Activated T-helper 17 cell treated with anti-CD3 and anti-CD28 coated beads, Interleukin-2, amount 50 U/mL, for 72 hours (primary cell): ENCODE results near the gene PLAAT2. TPM values are rescaled to one million over a fixed set of nuclear protein-coding genes. Genes with fewer than 3 reads are reported as not detected.
A peak's percentile ranks its signal among the peaks of the same experiment; 100 is the strongest.
"Not testable (repeated sequence)": the region's sequence is repeated elsewhere in the genome, so short reads cannot be mapped to it uniquely, and the experiment has no call there.

ENCODE experiments used
- ATAC-seq: fragments of 150-1000 bp; cut with Tn5 transposase; replicated peaks from 2 replicates; pipeline ENCODE4 v1.10.0; 2021; ENCODE audit warnings: mild to moderate bottlenecking, moderate library complexity
- H3K27ac Mint-ChIP-seq: one replicate; pipeline ENCODE4 v1.8.0; 2022; ENCODE audit warnings: mixed read lengths
- H3K27me3 Mint-ChIP-seq: one replicate; pipeline ENCODE4 v1.8.0; 2022; ENCODE audit warnings: mixed read lengths
- H3K36me3 Mint-ChIP-seq: one replicate; pipeline ENCODE4 v1.8.0; 2022; ENCODE audit warnings: low read depth, mild to moderate bottlenecking, mixed read lengths
- H3K4me1 Mint-ChIP-seq: one replicate; pipeline ENCODE4 v1.8.0; 2022; ENCODE audit warnings: mixed read lengths
- H3K4me3 Mint-ChIP-seq: one replicate; pipeline ENCODE4 v1.8.0; 2022; ENCODE audit warnings: mild to moderate bottlenecking, mixed read lengths
- H3K9me3 Mint-ChIP-seq: one replicate; pipeline ENCODE4 v1.8.0; 2022; ENCODE audit warnings: mixed read lengths
- total RNA-seq, 2 donors: library from RNA; stranded (reverse); gene quantifications; one replicate each; pipeline ENCODE4 v1.2.3, GENCODE V29; 2022

PLAAT2 gene
- total RNA-seq, 2 donors from 2014 or later, result not detected

DNA sequence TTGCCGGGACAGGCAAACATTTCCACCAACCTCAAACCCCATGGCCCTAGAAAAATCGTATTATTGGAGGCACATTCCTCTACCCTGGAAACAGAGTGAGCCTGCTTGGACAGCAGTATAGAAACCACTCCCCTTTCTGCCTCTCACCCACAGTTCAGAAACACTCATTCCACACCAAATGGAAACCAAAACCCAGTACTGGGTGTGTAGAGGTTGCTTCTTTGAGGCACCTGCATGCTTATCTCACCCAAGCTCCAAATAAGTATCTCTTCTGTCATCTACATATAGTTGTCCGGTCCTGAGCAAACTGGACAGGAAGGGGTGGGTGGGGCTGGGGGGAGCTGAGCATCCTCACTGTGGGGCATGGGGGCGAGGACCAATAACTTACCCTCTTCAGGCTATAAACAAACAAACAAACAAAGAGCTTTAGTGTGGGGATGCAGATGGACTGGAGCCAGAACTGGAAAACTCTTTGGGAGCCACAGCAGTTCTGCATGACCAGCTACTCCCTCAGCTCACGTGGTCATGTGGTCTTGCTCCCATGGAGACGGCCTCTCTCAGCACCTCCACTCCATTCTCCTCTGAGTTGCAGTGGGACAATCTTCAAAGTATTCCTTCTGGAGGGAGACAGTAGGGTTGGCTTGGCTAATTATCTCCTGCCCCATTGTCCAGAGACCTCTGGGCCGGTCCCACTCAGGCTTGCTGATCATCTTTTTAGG, 1.0 kb upstream of the PLAAT2 start:
- Mint-ChIP-seq H3K9me3 (no peaks in the 10 kb centered on the region), H3K27me3 (no peaks in the 10 kb centered on the region), H3K27ac (peak overlapping the region; percentile 49), H3K4me1 (peaks cover 20% of the 10 kb centered on the region), H3K4me3 (peak overlapping the region; percentile 6), H3K36me3 (no peaks in the 10 kb centered on the region)
- peak; percentile 63 for ATAC-seq

DNA sequence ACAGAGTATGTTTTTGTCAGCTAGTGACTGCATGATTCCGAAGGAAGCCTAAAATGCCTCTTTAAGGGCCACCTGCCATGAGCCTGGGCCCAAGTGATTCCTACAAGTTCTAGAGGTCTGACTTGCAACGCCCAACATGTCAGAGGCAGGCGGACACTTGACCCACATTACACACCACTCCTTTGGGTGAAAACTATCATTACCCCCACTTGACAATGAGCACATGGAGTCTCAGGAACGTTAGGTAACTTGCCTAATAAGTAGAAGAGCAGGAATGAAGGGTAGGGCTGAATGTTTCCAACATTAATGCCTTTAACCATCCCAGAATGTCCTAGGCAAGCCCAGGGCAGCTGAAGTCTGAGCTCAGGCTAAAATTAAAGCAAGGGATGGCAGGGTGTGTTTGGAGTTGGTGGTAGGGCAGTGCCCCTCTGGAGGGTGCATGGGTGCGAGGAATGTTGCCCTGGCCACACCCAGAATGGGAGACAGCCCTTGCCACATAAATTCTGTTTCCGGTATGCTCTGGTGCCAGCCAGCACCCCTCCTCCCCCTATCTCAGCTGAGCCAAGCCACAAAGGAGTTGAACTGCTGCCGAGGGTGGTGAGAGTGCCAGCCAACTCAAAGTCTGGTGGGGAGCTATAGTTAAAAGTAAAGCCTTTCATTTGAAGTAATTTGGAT, 2.5 kb downstream of the PLAAT2 start:
- Mint-ChIP-seq H3K4me3 (no peak overlapping the region), H3K27ac (peak overlapping the region; percentile 58), H3K4me1 (peaks cover 14% of the 10 kb centered on the region), H3K9me3 (no peaks in the 10 kb centered on the region), H3K27me3 (no peaks in the 10 kb centered on the region), H3K36me3 (no peaks in the 10 kb centered on the region)
- no peak for ATAC-seq

DNA sequence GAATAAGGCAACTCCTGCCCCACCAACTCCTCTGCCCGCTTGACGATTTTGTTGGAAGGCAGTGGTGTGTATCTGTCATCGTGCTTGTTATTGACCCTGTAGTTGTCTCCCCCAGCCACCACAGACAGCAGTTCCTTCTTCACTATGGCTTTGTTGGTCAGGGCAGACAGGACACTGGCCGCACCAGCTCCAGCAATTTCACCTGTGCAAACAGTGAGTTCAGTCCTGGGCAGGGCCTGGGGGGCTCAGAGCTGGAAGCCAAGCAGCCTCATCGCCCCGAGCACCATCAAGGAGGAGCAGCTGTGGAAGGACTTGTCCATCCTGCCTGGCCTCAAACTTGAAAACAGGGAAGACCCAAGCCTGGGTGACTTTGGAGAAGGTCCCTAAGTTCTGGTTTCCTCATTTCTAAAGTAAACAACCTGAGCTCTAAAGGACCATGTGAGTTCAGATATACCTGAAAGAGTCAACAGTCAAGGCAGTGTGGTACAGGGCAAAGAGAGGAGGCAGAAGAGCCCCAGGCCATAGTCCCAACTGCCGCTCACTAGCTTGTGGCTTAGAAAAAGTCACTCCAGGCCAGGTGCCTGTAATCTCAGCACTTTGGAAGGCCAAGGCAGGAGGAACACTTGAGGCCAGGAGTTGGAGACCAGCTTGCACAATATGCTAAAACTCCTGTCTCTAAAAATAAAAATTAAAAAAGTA, 4.6 kb downstream of the PLAAT2 start:
- H3K27ac Mint-ChIP-seq, result no peak overlapping the region
- no peaks in the 10 kb centered on the region for H3K9me3 Mint-ChIP-seq

DNA sequence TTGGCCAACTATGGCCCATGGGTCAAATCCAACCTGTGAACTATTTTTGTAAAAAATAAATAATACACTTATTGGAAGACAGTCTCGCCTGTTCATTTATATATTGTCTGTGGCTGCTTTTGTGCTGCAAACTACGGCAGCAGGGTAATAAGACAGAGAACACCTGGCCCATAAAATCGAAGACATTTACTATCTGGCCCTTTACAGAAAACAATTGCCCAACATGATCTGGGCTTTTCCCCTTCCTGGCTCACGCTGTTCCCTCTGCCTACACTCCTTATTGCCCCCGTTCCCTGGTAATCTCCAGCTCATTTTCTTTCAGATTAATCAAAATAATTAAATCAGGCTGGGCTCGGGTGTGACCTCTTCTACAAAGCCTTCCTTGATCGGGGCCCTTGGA, 5.6 kb downstream of the PLAAT2 start:
- H3K4me1 Mint-ChIP-seq, result peaks cover 13% of the 10 kb centered on the region
- no peak for ATAC-seq
- no peaks in the 10 kb centered on the region for H3K9me3 Mint-ChIP-seq
- no peak overlapping the region for H3K27ac Mint-ChIP-seq
- H3K4me3 Mint-ChIP-seq, result no peak overlapping the region
- no peaks in the 10 kb centered on the region for H3K36me3 Mint-ChIP-seq
- no peaks in the 10 kb centered on the region for H3K27me3 Mint-ChIP-seq

More for the DNA sequence above, 4.6 kb downstream of the PLAAT2 start:
- Mint-ChIP-seq H3K4me3 (no peak overlapping the region), H3K36me3 (no peaks in the 10 kb centered on the region), H3K4me1 (peaks cover 8% of the 10 kb centered on the region), H3K27me3 (no peaks in the 10 kb centered on the region)
- no peak for ATAC-seq

DNA sequence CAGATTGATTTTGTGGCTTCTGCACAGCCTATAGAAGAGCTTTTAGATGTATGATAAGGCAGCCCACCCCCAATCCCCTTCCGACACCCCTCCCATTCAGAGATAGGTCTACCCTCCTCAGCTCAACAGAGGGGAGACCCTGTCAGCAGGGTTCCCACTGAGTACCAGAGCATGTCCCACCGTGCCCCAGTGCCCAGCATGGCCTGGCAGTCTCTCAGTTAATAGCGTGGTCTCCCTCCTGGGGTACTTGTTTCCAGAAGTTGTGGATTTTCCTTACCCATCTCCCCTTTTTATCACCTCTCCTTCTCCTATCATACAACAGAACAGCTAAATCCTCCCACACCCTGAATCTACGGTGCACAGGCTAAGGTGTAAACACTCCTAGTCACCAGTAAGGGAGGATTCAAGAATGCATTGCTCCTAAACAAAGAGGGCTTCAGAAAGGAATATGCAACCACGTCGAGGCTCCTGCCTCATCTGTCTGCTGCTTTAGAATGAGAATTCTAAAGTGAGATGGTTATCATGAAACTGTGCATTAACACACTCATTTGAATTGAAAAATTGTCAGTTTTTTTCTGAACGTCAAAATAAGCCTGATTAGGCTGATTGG, 6.7 kb downstream of the PLAAT2 start:
- Mint-ChIP-seq H3K27ac (no peak overlapping the region), H3K9me3 (no peaks in the 10 kb centered on the region), H3K27me3 (no peaks in the 10 kb centered on the region), H3K36me3 (no peaks in the 10 kb centered on the region), H3K4me1 (peaks cover 14% of the 10 kb centered on the region), H3K4me3 (no peak overlapping the region)
- no peak for ATAC-seq

DNA sequence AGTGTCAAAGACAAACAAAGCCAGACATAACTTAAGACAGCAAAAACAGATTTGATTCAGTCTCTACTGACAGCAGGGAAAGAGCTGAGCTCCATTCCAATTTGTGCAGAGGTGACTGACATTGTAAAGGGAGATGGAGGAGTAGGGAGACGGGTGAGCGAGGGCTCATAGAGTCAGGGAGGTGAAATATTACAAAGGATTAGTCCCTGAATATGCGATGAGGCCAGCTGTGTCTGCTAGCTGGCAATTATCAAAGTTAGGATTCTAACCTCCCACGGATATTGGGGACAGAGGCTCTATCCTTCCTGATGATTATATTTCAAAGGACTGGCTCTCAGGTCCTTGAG, 8.3 kb downstream of the PLAAT2 start:
- peaks cover 14% of the 10 kb centered on the region for H3K4me1 Mint-ChIP-seq

DNA sequence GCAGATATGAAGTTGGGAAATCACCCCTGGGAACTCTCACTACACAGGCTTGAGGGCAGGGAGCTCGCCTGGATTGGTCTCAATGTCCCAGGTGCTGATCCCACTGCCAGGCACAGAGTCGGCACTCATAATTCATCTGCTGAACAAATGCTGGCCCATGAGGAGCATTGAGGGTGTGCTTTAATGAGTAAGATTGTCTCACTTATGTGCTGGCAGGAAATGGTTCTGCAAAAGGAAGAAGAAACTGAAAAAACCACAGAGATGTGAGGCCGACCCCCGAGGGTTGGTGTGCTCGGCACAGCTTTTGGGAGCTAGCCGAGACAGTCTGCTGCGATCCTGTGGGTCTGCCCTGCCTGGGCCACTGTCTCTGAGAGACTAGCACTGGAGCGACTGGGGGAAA, 9.4 kb downstream of the PLAAT2 start:
- H3K36me3 Mint-ChIP-seq, result no peaks in the 10 kb centered on the region
- no peaks in the 10 kb centered on the region for H3K9me3 Mint-ChIP-seq
- no peaks in the 10 kb centered on the region for H3K27me3 Mint-ChIP-seq
- ATAC-seq, result peak; percentile 96
- H3K27ac Mint-ChIP-seq, result peak overlapping the region; percentile 93
- peaks cover 14% of the 10 kb centered on the region for H3K4me1 Mint-ChIP-seq
- H3K4me3 Mint-ChIP-seq, result peak overlapping the region; percentile 84

More for the DNA sequence above, 8.3 kb downstream of the PLAAT2 start:
- ATAC-seq, result no peak
- H3K36me3 Mint-ChIP-seq, result no peaks in the 10 kb centered on the region
- H3K9me3 Mint-ChIP-seq, result no peaks in the 10 kb centered on the region
- H3K27me3 Mint-ChIP-seq, result no peaks in the 10 kb centered on the region
- peak overlapping the region; percentile 58 for H3K27ac Mint-ChIP-seq
- no peak overlapping the region for H3K4me3 Mint-ChIP-seq

DNA sequence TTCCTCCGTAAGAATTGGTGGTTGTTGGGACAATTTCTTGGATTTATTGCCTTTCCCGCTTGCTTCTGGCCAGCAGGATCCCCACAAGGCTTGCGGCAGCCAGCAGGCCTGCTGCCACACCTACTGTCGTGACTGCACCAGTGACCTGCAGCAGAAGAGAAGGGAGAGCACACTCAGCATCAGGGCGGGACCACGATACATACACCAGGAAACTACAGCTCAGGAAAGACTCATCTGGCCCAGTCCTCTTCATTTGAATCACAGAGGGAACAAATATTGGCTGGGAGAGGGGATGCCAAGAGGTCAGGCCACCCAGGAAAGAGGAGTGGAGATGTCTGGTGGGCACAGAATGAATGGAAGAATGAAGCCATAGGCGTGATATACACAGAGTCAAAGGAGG, 10.3 kb downstream of the PLAAT2 start:
- H3K36me3 Mint-ChIP-seq, result no peaks in the 10 kb centered on the region

DNA sequence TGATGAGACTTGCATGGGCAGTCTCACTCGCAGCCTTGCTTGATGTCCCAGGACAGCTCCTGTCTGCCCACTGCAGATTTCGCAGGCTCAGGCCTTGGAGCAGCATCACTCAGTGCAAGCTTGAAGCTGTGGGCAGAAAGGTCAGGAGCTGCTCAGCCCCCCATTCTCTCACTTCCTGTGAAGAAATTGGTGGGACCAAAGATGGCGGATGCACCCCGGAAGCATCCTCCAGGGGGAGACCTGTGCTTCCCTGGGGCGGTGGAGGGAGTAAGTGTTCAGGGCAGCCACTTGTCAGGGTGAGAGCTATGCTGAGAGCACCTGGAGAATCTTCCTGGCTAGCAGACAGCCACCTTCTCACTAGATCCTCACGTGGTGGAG, 11.3 kb downstream of the PLAAT2 start:
- H3K27ac Mint-ChIP-seq, result no peak overlapping the region
- no peak for ATAC-seq
- peak overlapping the region; percentile 63 for H3K4me3 Mint-ChIP-seq
- H3K36me3 Mint-ChIP-seq, result peaks cover 5% of the 10 kb centered on the region
- no peaks in the 10 kb centered on the region for H3K9me3 Mint-ChIP-seq
- no peaks in the 10 kb centered on the region for H3K27me3 Mint-ChIP-seq
- H3K4me1 Mint-ChIP-seq, result peaks cover 14% of the 10 kb centered on the region

More for the DNA sequence above, 10.3 kb downstream of the PLAAT2 start:
- Mint-ChIP-seq H3K4me3 (peak overlapping the region; percentile 84), H3K4me1 (peaks cover 14% of the 10 kb centered on the region), H3K27ac (peak overlapping the region; percentile 57), H3K9me3 (no peaks in the 10 kb centered on the region), H3K27me3 (no peaks in the 10 kb centered on the region)
- ATAC-seq, result no peak

DNA sequence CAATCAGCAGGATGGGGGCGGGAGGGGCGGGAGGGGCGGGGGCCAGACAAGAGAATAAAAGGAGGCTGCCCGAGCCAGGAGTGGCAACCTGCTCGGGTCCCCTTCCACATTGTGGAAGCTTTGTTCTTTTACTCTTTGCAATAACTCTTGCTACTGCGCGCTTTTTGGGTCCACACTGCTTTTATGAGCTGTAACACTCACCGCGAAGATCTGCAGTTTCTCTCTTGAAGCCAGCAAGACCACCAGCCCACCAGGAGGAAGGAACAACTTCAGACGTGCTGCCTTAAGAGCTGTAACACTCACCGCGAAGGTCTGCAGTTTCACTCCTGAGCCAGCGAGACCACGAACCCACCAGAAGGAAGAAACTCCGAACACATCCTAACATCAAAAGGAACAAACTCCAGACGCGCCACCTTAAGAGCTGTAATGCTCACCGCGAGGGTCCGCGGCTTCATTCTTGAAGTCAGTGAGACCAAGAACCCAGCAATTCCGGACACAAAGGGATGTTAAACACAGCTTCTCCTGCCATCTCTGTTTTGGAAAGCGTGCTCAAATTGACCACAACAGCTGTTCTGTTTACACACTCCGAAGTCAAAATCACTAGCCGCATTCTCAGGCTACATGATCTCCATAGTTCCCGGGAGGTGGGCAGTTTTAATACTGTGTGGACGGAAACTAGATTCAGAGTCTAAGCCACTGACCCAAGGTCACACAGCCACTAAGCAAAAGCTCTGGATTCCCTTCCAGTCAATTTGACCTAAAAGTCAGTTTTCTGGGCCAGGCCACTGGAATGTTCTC, 11.9 kb downstream of the PLAAT2 start:
- ATAC-seq, result no peak
- no peaks in the 10 kb centered on the region for H3K9me3 Mint-ChIP-seq
- H3K4me3 Mint-ChIP-seq, result peak overlapping the region; percentile 63
- no peaks in the 10 kb centered on the region for H3K27me3 Mint-ChIP-seq
- peaks cover 14% of the 10 kb centered on the region for H3K4me1 Mint-ChIP-seq
- H3K36me3 Mint-ChIP-seq, result peaks cover 11% of the 10 kb centered on the region
- peak overlapping the region; percentile 75 for H3K27ac Mint-ChIP-seq

DNA sequence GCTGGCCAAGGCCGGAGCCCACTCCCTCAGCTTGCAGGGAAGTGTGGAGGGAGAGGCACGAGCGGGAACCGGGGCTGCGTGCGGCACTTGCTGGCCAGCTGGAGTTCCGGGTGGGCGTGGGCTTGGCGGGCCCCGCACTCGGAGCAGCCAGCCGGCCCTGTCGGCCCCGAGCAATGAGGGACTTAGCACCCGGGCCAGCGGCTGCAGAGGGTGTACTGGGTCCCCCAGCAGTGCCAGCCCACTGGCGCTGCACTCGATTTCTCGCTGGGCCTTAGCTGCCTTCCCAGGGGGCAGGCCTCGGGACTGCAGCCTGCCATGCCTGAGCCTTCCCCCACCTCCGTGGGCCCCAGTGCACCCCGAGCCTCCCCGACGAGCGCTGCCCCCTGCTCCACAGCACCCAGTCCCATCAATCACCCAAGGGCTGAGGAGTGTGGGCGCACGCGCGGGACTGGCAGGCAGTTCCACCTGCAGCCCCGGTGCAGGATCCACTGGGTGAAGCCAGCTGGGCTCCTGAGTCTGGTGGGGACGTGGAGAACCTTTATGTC, 13.0 kb downstream of the PLAAT2 start:
- ATAC-seq, H3K27ac Mint-ChIP-seq, H3K9me3 Mint-ChIP-seq, H3K27me3 Mint-ChIP-seq, H3K4me3 Mint-ChIP-seq: not testable (repeated sequence)
- H3K4me1 Mint-ChIP-seq, result peaks cover 14% of the 10 kb centered on the region
- peaks cover 20% of the 10 kb centered on the region for H3K36me3 Mint-ChIP-seq

DNA sequence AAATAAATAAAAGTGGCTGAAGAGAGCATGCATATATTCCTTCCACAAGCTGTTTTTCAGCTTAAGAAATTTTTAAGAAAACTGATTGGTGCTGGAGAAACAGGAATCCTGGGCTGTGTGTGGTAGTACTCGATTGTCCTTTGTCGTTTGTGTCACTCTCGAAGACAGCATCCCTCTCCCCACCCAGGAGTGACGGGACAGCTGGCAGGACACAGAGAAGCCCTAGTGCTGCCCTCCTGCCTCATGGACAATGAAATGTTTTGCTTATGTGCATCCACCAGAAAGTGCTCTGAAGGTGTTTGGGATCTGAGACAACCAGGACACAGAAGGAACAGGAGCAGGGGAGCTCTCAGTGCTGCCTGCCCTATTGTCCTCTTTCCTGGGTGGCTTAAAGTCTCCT, 13.8 kb downstream of the PLAAT2 start:
- H3K36me3 Mint-ChIP-seq, result peaks cover 23% of the 10 kb centered on the region
- H3K27ac Mint-ChIP-seq, result no peak overlapping the region
- no peaks in the 10 kb centered on the region for H3K9me3 Mint-ChIP-seq
- peaks cover 14% of the 10 kb centered on the region for H3K4me1 Mint-ChIP-seq
- ATAC-seq, result no peak
- no peaks in the 10 kb centered on the region for H3K27me3 Mint-ChIP-seq
- H3K4me3 Mint-ChIP-seq, result no peak overlapping the region

DNA sequence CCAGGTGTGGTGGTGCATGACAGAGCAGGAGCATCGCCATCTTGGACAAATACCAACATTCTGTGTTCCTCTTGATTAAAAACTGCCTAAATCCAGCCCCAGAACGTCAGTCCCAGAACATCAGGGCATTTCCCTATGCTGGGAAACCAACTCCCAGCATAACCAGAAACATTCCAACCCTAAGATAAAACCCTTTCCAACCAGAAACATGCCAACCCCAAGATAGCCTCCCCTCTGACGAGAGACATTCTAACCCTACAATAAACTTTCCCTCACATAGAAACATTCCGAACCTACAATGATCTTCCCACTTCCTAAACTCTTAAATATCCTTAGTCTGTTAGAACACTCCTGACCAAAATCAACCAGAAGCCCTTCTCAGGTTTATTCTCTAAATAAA, 15.0 kb downstream of the PLAAT2 start:
- Mint-ChIP-seq H3K36me3 (peaks cover 30% of the 10 kb centered on the region), H3K4me1 (peaks cover 8% of the 10 kb centered on the region), H3K4me3 (no peak overlapping the region), H3K27ac (no peak overlapping the region), H3K27me3 (no peaks in the 10 kb centered on the region), H3K9me3 (no peaks in the 10 kb centered on the region)
- ATAC-seq, result no peak

DNA sequence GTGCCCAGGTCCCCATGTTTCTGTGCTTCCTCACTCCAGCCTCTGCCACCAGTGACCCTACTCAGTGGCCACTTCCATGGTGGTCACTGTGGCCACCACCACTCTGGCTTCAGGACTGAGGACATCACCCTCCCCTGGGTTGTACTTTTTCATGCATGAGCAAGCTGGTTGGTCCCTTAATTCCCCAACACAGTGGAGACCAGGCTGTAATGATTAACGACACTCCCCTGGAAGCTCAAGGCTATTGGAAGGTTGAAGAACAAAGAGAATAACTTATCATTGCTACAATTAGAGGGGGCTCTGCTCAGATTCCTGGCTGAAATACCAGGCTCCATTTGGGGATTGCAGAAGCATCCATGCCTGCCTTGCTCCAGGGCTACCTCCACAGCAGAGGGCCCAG, 16.1 kb downstream of the PLAAT2 start:
- Mint-ChIP-seq H3K36me3 (peaks cover 30% of the 10 kb centered on the region), H3K27me3 (no peaks in the 10 kb centered on the region), H3K4me3 (no peak overlapping the region), H3K4me1 (peaks cover 5% of the 10 kb centered on the region), H3K9me3 (no peaks in the 10 kb centered on the region), H3K27ac (peak overlapping the region; percentile 35)
- no peak for ATAC-seq
